Esophagus squamous epithelium (tissue), 5 donors: Measurements from ENCODE around the gene NUPR2. TPM values are rescaled to one million over a fixed set of nuclear protein-coding genes. Genes with fewer than 3 reads are reported as not detected.
"Not testable (repeated sequence)": the region's sequence is repeated elsewhere in the genome, so short reads cannot be mapped to it uniquely, and the experiment has no call there.

Source experiments
- DNase-seq: peaks from one replicate; lab custom pipeline; 2025; lab: John Stamatoyannopoulos, UW
- H3K27ac ChIP-seq, 4 donors: fragments of 200-600 bp; sonication (generic); one replicate each; pipeline ENCODE4 v1.5.1; 2016 to 2019; ENCODE audit warnings: mild to moderate bottlenecking in 1 of 4
- H3K27me3 ChIP-seq, 4 donors: fragments of 200-600 bp; sonication (generic); 1 replicate in 3 of 4; 2 replicates in 1 of 4; pipeline versions ENCODE4 v1.5.1 to v1.6.0; 2017 to 2021; ENCODE audit warnings: antibody characterized with exemption in 1 of 4
- H3K36me3 ChIP-seq, 3 donors: fragments of 200-600 bp; sonication (generic); one replicate each; pipeline ENCODE4 v1.5.1; 2016 to 2019
- H3K4me1 ChIP-seq, 3 donors: fragments of 200-600 bp; sonication (generic); one replicate each; pipeline ENCODE4 v1.5.1; 2017 to 2019
- H3K4me3 ChIP-seq, 4 donors: fragments of 200-600 bp; sonication (generic); 1 replicate in 3 of 4; 2 replicates in 1 of 4; pipeline ENCODE4 v1.5.1; 2016 to 2019; ENCODE audit warnings: mild to moderate bottlenecking in 2 of 4, moderate library complexity in 1 of 4
- H3K9me3 ChIP-seq, 3 donors: fragments of 200-600 bp; sonication (generic); one replicate each; pipeline ENCODE4 v1.5.1; 2016 to 2019
- CTCF ChIP-seq, 6 experiments: fragments of 450-650 bp in 4 of 6; fragments of 200-600 bp in 2 of 6; sonication (generic) in 2 of 6; IDR thresholded peaks; one replicate each; pipeline ENCODE4 v1.5.1; 2016 to 2019; ENCODE audit warnings: antibody characterized with exemption in 6 of 6, mild to moderate bottlenecking in 4 of 6, moderate library complexity in 4 of 6
- POLR2A ChIP-seq, 4 donors: fragments of 450-650 bp; IDR thresholded peaks; one replicate each; pipeline ENCODE4 v1.6.1; 2017; ENCODE audit warnings: antibody characterized with exemption in 4 of 4, mild to moderate bottlenecking in 4 of 4, moderate library complexity in 3 of 4
- WGBS, 2 donors: methylation state at CpG; one replicate each; pipeline ENCODE4 v1.1.5; 2018; 5-methylcytosine and 5-hydroxymethylcytosine counted together
- intact Hi-C: fragments of 100-400 bp; cut with DNase I; formaldehyde crosslinking; loops from one replicate; pipeline ENCODE4 v1.15.0; 2022
- total RNA-seq, 4 donors: library from RNA; depleted of rRNA; stranded (reverse); fragments of >200 nt; gene quantifications; one replicate each; pipeline ENCODE4 v1.1.0, GENCODE V29; 2016
- donor health status: DM: yes; HTN: yes; CAD: no.

The NUPR2 gene
- total RNA-seq, 4 donors from 2014 or later = not detected

GRCh38 chr7:56097700-56098099 lies 18.5 kb downstream of the NUPR2 start:
- Histone ChIP-seq H3K4me3 (no peak overlapping the region), H3K27me3 (no peaks in the 10 kb centered on the region), H3K9me3 (no peaks in the 10 kb centered on the region), H3K27ac (no peak overlapping the region), H3K4me1 (peaks cover 0 to 20% (median 7%) of the 10 kb centered on the region in 3 donors), H3K36me3 (peaks cover 12 to 43% (median 20%) of the 10 kb centered on the region in 3 donors)
- no peak for DNase-seq
- intact Hi-C loops = no loop called here
- WGBS, 2 donors = 39 to 50% methylated on average over 5 of the region's 5 CpGs
- TF ChIP-seq CTCF (IDR thresholded peaks at IDR 0.05) (no peak), POLR2A (IDR thresholded peaks at IDR 0.05) (no peak)

- peaks cover 0 to 13% (median 3%) of the 10 kb centered on the region in 3 donors for H3K36me3 ChIP-seq
- H3K9me3 ChIP-seq = no peaks in the 10 kb centered on the region
- peaks cover 0 to 28% (median 17%) of the 10 kb centered on the region in 3 donors for H3K4me1 ChIP-seq
- no peak for TF ChIP-seq POLR2A (IDR thresholded peaks at IDR 0.05)
- peak in 4 of 6 experiments; percentile 10 to 55 (median 17) for TF ChIP-seq CTCF (IDR thresholded peaks at IDR 0.05)
- WGBS, 2 donors = 26 to 31% methylated on average over 5 to 15 of the region's 19 CpGs
- H3K4me3 ChIP-seq = peak within 1 kb of the TSS in 2 of 4 donors; percentile 3 to 45
- DNase-seq = no peak
- intact Hi-C loops = no loop called here
- no peaks in the 10 kb centered on the region for H3K27me3 ChIP-seq
- H3K27ac ChIP-seq = peak within 1 kb of the TSS; percentile 11 to 70 (median 66)
Observed at GRCh38 chr7:56092789-56093531, 23.3 kb downstream of the NUPR2 start, which contains the start of gene PHKG1. PHKG1 (minus strand) TSS chr7:56092952; CDS start chr7:56088941, 4,011 bp downstream.

- H3K9me3 ChIP-seq, H3K27me3 ChIP-seq, DNase-seq, intact Hi-C loops: not testable (repeated sequence)
- Histone ChIP-seq H3K4me3 (peak overlapping the region in 2 of 4 donors; percentile 3 to 45), H3K4me1 (peaks cover 0 to 22% (median 17%) of the 10 kb centered on the region in 3 donors), H3K27ac (peak overlapping the region in 3 of 4 donors; percentile 64 to 70 (median 68)), H3K36me3 (peaks cover 0 to 17% (median 3%) of the 10 kb centered on the region in 3 donors)
- 29 to 37% methylated on average over 5 to 6 of the region's 6 CpGs for WGBS, 2 donors
Observed at GRCh38 chr7:56092388-56092787, 23.8 kb downstream of the NUPR2 start.

GRCh38 chr7:56091591-56091990 lies 24.6 kb downstream of the NUPR2 start:
- no peaks in the 10 kb centered on the region for H3K27me3 ChIP-seq
- WGBS, 2 donors = 28 to 48% methylated on average over 2 to 3 of the region's 3 CpGs
- peak overlapping the region; percentile 11 to 70 (median 66) for H3K27ac ChIP-seq
- H3K4me3 ChIP-seq = no peak overlapping the region
- peaks cover 0 to 25% (median 3%) of the 10 kb centered on the region in 3 donors for H3K36me3 ChIP-seq
- no peak for DNase-seq
- H3K4me1 ChIP-seq = peaks cover 0 to 22% (median 17%) of the 10 kb centered on the region in 3 donors
- TF ChIP-seq POLR2A (IDR thresholded peaks at IDR 0.05) = no peak
- no peak for TF ChIP-seq CTCF (IDR thresholded peaks at IDR 0.05)
- intact Hi-C loops = no loop called here
- no peaks in the 10 kb centered on the region for H3K9me3 ChIP-seq

- no peak for TF ChIP-seq POLR2A (IDR thresholded peaks at IDR 0.05)
- H3K4me3 ChIP-seq = no peak overlapping the region
- H3K27ac ChIP-seq = no peak overlapping the region
- intact Hi-C loops = no loop called here
- H3K36me3 ChIP-seq = peaks cover 0 to 40% (median 3%) of the 10 kb centered on the region in 3 donors
- no peaks in the 10 kb centered on the region for H3K9me3 ChIP-seq
- 60 to 94% methylated on average over 1 to 6 of the region's 16 CpGs for WGBS, 2 donors
- no peak for DNase-seq
- no peaks in the 10 kb centered on the region for H3K27me3 ChIP-seq
- peaks cover 0 to 19% (median 14%) of the 10 kb centered on the region in 3 donors for H3K4me1 ChIP-seq
Observed at GRCh38 chr7:56087445-56087844, 28.8 kb downstream of the NUPR2 start.

GRCh38 chr7:56086761-56087160 lies 29.5 kb downstream of the NUPR2 start:
- Histone ChIP-seq H3K27ac (no peak overlapping the region), H3K4me3 (no peak overlapping the region), H3K27me3 (no peaks in the 10 kb centered on the region), H3K9me3 (no peaks in the 10 kb centered on the region), H3K4me1 (peaks cover 0 to 13% (median 9%) of the 10 kb centered on the region in 3 donors), H3K36me3 (peaks cover 0 to 47% (median 3%) of the 10 kb centered on the region in 3 donors)
- WGBS, 2 donors = 94% methylated on average over 5 to 7 of the region's 7 CpGs
- DNase-seq = no peak
- intact Hi-C loops = no loop called here
- TF ChIP-seq POLR2A (IDR thresholded peaks at IDR 0.05) = no peak
- TF ChIP-seq CTCF (IDR thresholded peaks at IDR 0.05) = no peak
